Measurements from ENCODE around the gene PIH1D1.

PIH1D1 gene

GRCh38 chr19:49400029-49400428 is 51.6 kb downstream of the PIH1D1 start:
- DNase-seq (ENCODE audit: low spot score), result no peak
- TF ChIP-seq CTCF (IDR thresholded peaks at IDR 0.05; ENCODE audit: extremely low read depth, missing control alignments), result no peak

GRCh38 chr19:49398931-49399330 is 52.7 kb downstream of the PIH1D1 start:
- TF ChIP-seq CTCF (IDR thresholded peaks at IDR 0.05; ENCODE audit: extremely low read depth, missing control alignments), result no peak
- no peak for DNase-seq (ENCODE audit: low spot score)

GRCh38 chr19:49398001-49398615 is 53.5 kb downstream of the PIH1D1 start:
- no peak for TF ChIP-seq CTCF (IDR thresholded peaks at IDR 0.05; ENCODE audit: extremely low read depth, missing control alignments)
- DNase-seq (ENCODE audit: low spot score), result no peak

- TF ChIP-seq CTCF (IDR thresholded peaks at IDR 0.05; ENCODE audit: extremely low read depth, missing control alignments), result no peak
- DNase-seq (ENCODE audit: low spot score), result no peak
Measured at GRCh38 chr19:49396738-49397505, 54.7 kb downstream of the PIH1D1 start.

Data from GM20000 (cell line).